ENCODE measurements around the gene IGF1. TPM values are rescaled to one million over a fixed set of nuclear protein-coding genes. Genes with fewer than 3 reads are reported as not detected.

IGF1 gene
- total and polyA plus RNA-seq, 10 of the 15 experiments (the other 5 are each of a cell fraction or from before 2014, with no cell fraction given) = 2.4 to 9.2 (median 3.5) TPM

- H2AFZ ChIP-seq (ENCODE audit: control insufficient read depth, low read depth, low read length) = no peak overlapping the region
- ChIA-PET POLR2A (no interaction called here), RAD21 (ENCODE audit: unreplicated experiment) (interaction anchor here (2.3 kb wide), 1 partner anchor 9 kb away, joined by 7 read pairs; no protein-coding TSS in a partner anchor), SMC1A (ENCODE audit: uncharacterized antibody, unreplicated experiment) (interaction anchor here (6.6 kb wide), 1 partner anchor 9 kb away, joined by 42 read pairs; no protein-coding TSS in a partner anchor), CTCF (interaction anchor here (0.8 kb wide), 1 partner anchor 10 kb away, joined by 5 read pairs; no protein-coding TSS in a partner anchor)
- no peak overlapping the region for H3K9ac ChIP-seq (ENCODE audit: control insufficient read depth, insufficient read depth, low read length)
- peaks cover 11% of the 10 kb centered on the region; the same call in 1 of the 2 replicates for H3K4me1 ChIP-seq (ENCODE audit: control insufficient read depth, insufficient read depth, low read length)
- no TSS peak for BruUV-seq (replicated peaks)
- H3K27me3 ChIP-seq (replicated peaks in 1 of 2; ENCODE audit: control insufficient read depth in 2 of 2, insufficient read depth in 2 of 2, low read length in 1 of 2) = no peaks in the 10 kb centered on the region
- FAIRE-seq = no peak
- H3K27ac ChIP-seq (ENCODE audit: control insufficient read depth, insufficient read depth) = no peak overlapping the region
- DNase-seq (ENCODE audit: low read depth, low spot score) = no peak
- intact Hi-C loops (cut with micrococcal nuclease; ENCODE audit: unreplicated experiment) = no loop called here
- H3K36me3 ChIP-seq (ENCODE audit: control insufficient read depth in 2 of 2, insufficient read depth in 2 of 2, low read length in 1 of 2) = no peaks in the 10 kb centered on the region
- no peak for ATAC-seq
- no peaks in the 10 kb centered on the region for H4K20me1 ChIP-seq (ENCODE audit: control insufficient read depth, insufficient read depth)
- no peak overlapping the region for H3K4me2 ChIP-seq (ENCODE audit: control insufficient read depth, insufficient read depth)
- in situ Hi-C loops (cut with MboI) = no loop called here
- TF ChIP-seq ASH2L (IDR thresholded peaks at IDR 0.05; ENCODE audit: borderline replicate concordance, low read depth) = no peak
- no peak for TF ChIP-seq JUND (IDR thresholded peaks at IDR 0.05; ENCODE audit: low read depth, low read length)
- TF ChIP-seq HDAC6 (IDR thresholded peaks at IDR 0.05; ENCODE audit: unreplicated experiment) = no peak
- no peak for TF ChIP-seq SMAD1 (IDR thresholded peaks at IDR 0.05; ENCODE audit: low read depth, partially characterized antibody)
- TF ChIP-seq JUNB (IDR thresholded peaks at IDR 0.05) = peak; percentile 21; the same call in 1 of the 2 replicates
- no peaks in the 10 kb centered on the region; the same call in 2 of the 3 replicates for H3K9me3 ChIP-seq (replicated peaks; ENCODE audit: control insufficient read depth, insufficient read depth, low read length)
- WGBS (ENCODE audit: insufficient coverage, insufficient replicate concordance, low lambda C conversion rate, missing lambda C conversion rate) = 87% methylated on average over 3 of the region's 3 CpGs
- peaks cover 7% of the 10 kb centered on the region for H3K79me2 ChIP-seq (ENCODE audit: control insufficient read depth, insufficient read depth, low read length)
- no peak overlapping the region for H3K4me3 ChIP-seq
Measured at GRCh38 chr12:102474438-102475064, 5.8 kb downstream of the IGF1 start.

DNA sequence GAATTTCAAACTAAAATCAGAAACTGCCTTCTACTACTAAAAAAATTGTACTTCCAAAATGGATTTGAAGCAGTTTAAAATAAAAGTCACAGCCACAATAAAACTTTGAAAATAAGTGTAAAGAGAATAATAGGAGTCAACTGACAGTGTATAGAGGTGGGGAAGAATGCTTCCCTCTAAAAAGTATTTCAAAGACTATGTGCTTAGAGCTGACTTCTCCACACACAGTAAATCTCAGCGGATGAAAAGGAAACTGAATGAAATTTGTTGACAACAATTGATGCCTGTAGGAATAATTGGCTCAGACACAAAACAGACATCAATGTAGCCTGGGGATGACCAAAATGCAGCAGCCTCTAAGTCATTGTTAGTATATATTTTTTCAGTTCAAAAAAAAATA, 7.9 kb downstream of the IGF1 start:
- Histone ChIP-seq H3K27ac (ENCODE audit: control insufficient read depth, insufficient read depth) (no peak overlapping the region), H3K79me2 (ENCODE audit: control insufficient read depth, insufficient read depth, low read length) (peaks cover 6% of the 10 kb centered on the region), H3K9ac (ENCODE audit: control insufficient read depth, insufficient read depth, low read length) (no peak overlapping the region), H3K36me3 (ENCODE audit: control insufficient read depth in 2 of 2, insufficient read depth in 2 of 2, low read length in 1 of 2) (no peaks in the 10 kb centered on the region), H3K4me3 (no peak overlapping the region), H3K4me1 (ENCODE audit: control insufficient read depth, insufficient read depth, low read length) (peaks cover 7% of the 10 kb centered on the region; the same call in 1 of the 2 replicates), H3K27me3 (replicated peaks in 1 of 2; ENCODE audit: control insufficient read depth in 2 of 2, insufficient read depth in 2 of 2, low read length in 1 of 2) (no peaks in the 10 kb centered on the region), H2AFZ (ENCODE audit: control insufficient read depth, low read depth, low read length) (no peak overlapping the region), H3K4me2 (ENCODE audit: control insufficient read depth, insufficient read depth) (no peak overlapping the region), H3K9me3 (replicated peaks; ENCODE audit: control insufficient read depth, insufficient read depth, low read length) (no peaks in the 10 kb centered on the region; the same call in 2 of the 3 replicates), H4K20me1 (ENCODE audit: control insufficient read depth, insufficient read depth) (no peaks in the 10 kb centered on the region)
- in situ Hi-C loops (cut with MboI) = no loop called here
- FAIRE-seq = no peak
- TF ChIP-seq GATAD2B (conservative IDR thresholded peaks at IDR 0.05; ENCODE audit: low read depth) (no peak), YBX1 (IDR thresholded peaks at IDR 0.05) (no peak)
- TF ChIP-seq, protein P1, sequence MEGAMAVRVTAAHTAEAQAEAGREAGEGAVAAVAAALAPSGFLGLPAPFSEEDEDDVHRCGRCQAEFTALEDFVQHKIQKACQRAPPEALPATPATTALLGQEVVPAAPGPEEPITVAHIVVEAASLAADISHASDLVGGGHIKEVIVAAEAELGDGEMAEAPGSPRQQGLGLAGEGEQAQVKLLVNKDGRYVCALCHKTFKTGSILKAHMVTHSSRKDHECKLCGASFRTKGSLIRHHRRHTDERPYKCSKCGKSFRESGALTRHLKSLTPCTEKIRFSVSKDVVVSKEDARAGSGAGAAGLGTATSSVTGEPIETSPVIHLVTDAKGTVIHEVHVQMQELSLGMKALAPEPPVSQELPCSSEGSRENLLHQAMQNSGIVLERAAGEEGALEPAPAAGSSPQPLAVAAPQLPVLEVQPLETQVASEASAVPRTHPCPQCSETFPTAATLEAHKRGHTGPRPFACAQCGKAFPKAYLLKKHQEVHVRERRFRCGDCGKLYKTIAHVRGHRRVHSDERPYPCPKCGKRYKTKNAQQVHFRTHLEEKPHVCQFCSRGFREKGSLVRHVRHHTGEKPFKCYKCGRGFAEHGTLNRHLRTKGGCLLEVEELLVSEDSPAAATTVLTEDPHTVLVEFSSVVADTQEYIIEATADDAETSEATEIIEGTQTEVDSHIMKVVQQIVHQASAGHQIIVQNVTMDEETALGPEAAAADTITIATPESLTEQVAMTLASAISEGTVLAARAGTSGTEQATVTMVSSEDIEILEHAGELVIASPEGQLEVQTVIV (IDR thresholded peaks at IDR 0.05; ENCODE audit: borderline replicate concordance, partially characterized antibody) = no peak
- ChIA-PET CTCF (interaction anchor here (0.7 to 3.5 kb wide), 4 partner anchors 10 to 302 kb away, joined by 3 to 14 read pairs (median 4); no protein-coding TSS in a partner anchor), SMC1A (ENCODE audit: uncharacterized antibody, unreplicated experiment) (interaction anchor here (0.7 to 6.6 kb wide), 4 partner anchors 8 to 97 kb away, joined by 3 to 42 read pairs (median 3); no protein-coding TSS in a partner anchor), RAD21 (ENCODE audit: unreplicated experiment) (interaction anchor here (1.4 to 3.2 kb wide), 3 partner anchors 11 to 303 kb away, joined by 3 to 19 read pairs (median 7); no protein-coding TSS in a partner anchor), POLR2A (no interaction called here)
- no peak for ATAC-seq
- no TSS peak for BruUV-seq (replicated peaks)
- no peak for DNase-seq (ENCODE audit: low read depth, low spot score)
- WGBS (ENCODE audit: insufficient coverage, insufficient replicate concordance, low lambda C conversion rate, missing lambda C conversion rate) = 53% methylated on average over 1 of the region's 1 CpG
- intact Hi-C loops (cut with micrococcal nuclease; ENCODE audit: unreplicated experiment) = no loop called here
